Breast epithelium (tissue), 4 donors: ENCODE data around the gene ADORA1. TPM values are rescaled to one million over a fixed set of nuclear protein-coding genes. Genes with fewer than 3 reads are reported as not detected.

Experiments
- DNase-seq, 2 donors: peaks; one replicate each; pipeline ENCODE4 v3.0.0-alpha.2; 2019; ENCODE audit warnings: low spot score in 2 of 2
- H3K27ac ChIP-seq, 2 donors: fragments of 200-600 bp; sonication (generic) in 1 of 2; one replicate each; pipeline ENCODE4 v1.5.1; 2016 to 2019; ENCODE audit warnings: mild to moderate bottlenecking in 1 of 2
- H3K27me3 ChIP-seq, 2 donors: fragments of 200-600 bp; sonication (generic) in 1 of 2; one replicate each; pipeline versions ENCODE4 v1.5.1 to v1.6.0; 2017 to 2019; ENCODE audit warnings: control low read depth in 1 of 2, mild to moderate bottlenecking in 1 of 2
- H3K36me3 ChIP-seq: fragments of 200-600 bp; one replicate; pipeline ENCODE4 v1.5.1; 2019
- H3K4me1 ChIP-seq, 2 donors: fragments of 200-600 bp; sonication (generic); one replicate each; pipeline ENCODE4 v1.5.1; 2016 to 2019; ENCODE audit warnings: control low read depth in 1 of 2
- H3K4me3 ChIP-seq, 3 donors: fragments of 200-600 bp; sonication (generic); 1 replicate in 2 of 3; 2 replicates in 1 of 3; pipeline ENCODE4 v1.5.1; 2016 to 2019; ENCODE audit warnings: mild to moderate bottlenecking in 3 of 3, moderate library complexity in 2 of 3
- H3K9me3 ChIP-seq, 2 donors: fragments of 200-600 bp; sonication (generic) in 1 of 2; one replicate each; pipeline ENCODE4 v1.5.1; 2016 to 2019; ENCODE audit warnings: control low read depth in 1 of 2
- CTCF ChIP-seq, 3 donors: fragments of 450-650 bp; IDR thresholded peaks; one replicate each; pipeline ENCODE4 v1.5.1; 2016 to 2017; ENCODE audit warnings: antibody characterized with exemption in 3 of 3, mild to moderate bottlenecking in 3 of 3, moderate library complexity in 3 of 3
- POLR2A ChIP-seq: fragments of 450-650 bp; IDR thresholded peaks from one replicate; pipeline ENCODE4 v1.6.1; 2016; ENCODE audit warnings: antibody characterized with exemption, mild to moderate bottlenecking, moderate library complexity
- POLR2AphosphoS5 ChIP-seq, 3 donors: sonication (generic); formaldehyde crosslinking; IDR thresholded peaks; one replicate each; pipeline ENCODE4 v1.6.1; 2017; ENCODE audit warnings: antibody characterized with exemption in 3 of 3
- intact Hi-C: fragments of 100-400 bp; cut with DNase I; formaldehyde crosslinking; loops from one replicate; pipeline ENCODE4 v1.15.1; 2023; ENCODE audit warnings: low total_unique reads
- total RNA-seq, 3 donors: library from RNA; depleted of rRNA; stranded (reverse); fragments of >200 nt; gene quantifications; one replicate each; pipeline ENCODE4 v1.1.0, GENCODE V29; 2016

Gene ADORA1
- total RNA-seq, 3 donors from 2014 or later: 0.64 to 14.5 (median 5.2) TPM

GRCh38 chr1:203099805-203100515 lies 27.6 kb upstream of the ADORA1 start:
- intact Hi-C loops: no loop called here
- Histone ChIP-seq H3K27ac (no peak overlapping the region), H3K27me3 (no peaks in the 10 kb centered on the region), H3K36me3 (no peaks in the 10 kb centered on the region), H3K4me1 (no peaks in the 10 kb centered on the region), H3K9me3 (peaks cover 0 to 13% of the 10 kb centered on the region in 2 donors), H3K4me3 (no peak overlapping the region)
- no peak for DNase-seq
- TF ChIP-seq POLR2AphosphoS5 (IDR thresholded peaks at IDR 0.05) (no peak), CTCF (IDR thresholded peaks at IDR 0.05) (no peak), POLR2A (no peak)

- Histone ChIP-seq H3K27me3 (no peaks in the 10 kb centered on the region), H3K4me1 (no peaks in the 10 kb centered on the region), H3K9me3 (peaks cover 0 to 8% of the 10 kb centered on the region in 2 donors), H3K4me3 (no peak overlapping the region), H3K36me3 (no peaks in the 10 kb centered on the region), H3K27ac (no peak overlapping the region)
- no peak for TF ChIP-seq CTCF (IDR thresholded peaks at IDR 0.05)
- no peak for TF ChIP-seq POLR2A
- no peak for TF ChIP-seq POLR2AphosphoS5 (IDR thresholded peaks at IDR 0.05)
- intact Hi-C loops: no loop called here
- no peak for DNase-seq
These were observed 27.0 kb upstream of the ADORA1 start for GRCh38 chr1:203100516-203100869.

- no peaks in the 10 kb centered on the region for H3K36me3 ChIP-seq
- no peak for DNase-seq
- no peaks in the 10 kb centered on the region for H3K9me3 ChIP-seq
- TF ChIP-seq CTCF (IDR thresholded peaks at IDR 0.05): no peak
- TF ChIP-seq POLR2A: no peak
- TF ChIP-seq POLR2AphosphoS5 (IDR thresholded peaks at IDR 0.05): no peak
- intact Hi-C loops: no loop called here
- no peaks in the 10 kb centered on the region for H3K4me1 ChIP-seq
- H3K27me3 ChIP-seq: no peaks in the 10 kb centered on the region
- no peak overlapping the region for H3K27ac ChIP-seq
- no peak overlapping the region for H3K4me3 ChIP-seq
These were observed 25.5 kb upstream of the ADORA1 start for GRCh38 chr1:203101813-203102634.

GRCh38 chr1:203103216-203103615 lies 24.3 kb upstream of the ADORA1 start:
- no peak for TF ChIP-seq POLR2AphosphoS5 (IDR thresholded peaks at IDR 0.05)
- TF ChIP-seq CTCF (IDR thresholded peaks at IDR 0.05): no peak
- TF ChIP-seq POLR2A: no peak
- no peak overlapping the region for H3K27ac ChIP-seq
- no peaks in the 10 kb centered on the region for H3K9me3 ChIP-seq
- H3K4me3 ChIP-seq: no peak overlapping the region
- no peak for DNase-seq
- no peaks in the 10 kb centered on the region for H3K4me1 ChIP-seq
- no peaks in the 10 kb centered on the region for H3K36me3 ChIP-seq
- intact Hi-C loops: no loop called here
- H3K27me3 ChIP-seq: no peaks in the 10 kb centered on the region

GRCh38 chr1:203103829-203104495 lies 23.6 kb upstream of the ADORA1 start:
- no peak for TF ChIP-seq POLR2A
- no peak for TF ChIP-seq POLR2AphosphoS5 (IDR thresholded peaks at IDR 0.05)
- no peak for TF ChIP-seq CTCF (IDR thresholded peaks at IDR 0.05)
- intact Hi-C loops: no loop called here
- no peak for DNase-seq
- H3K4me3 ChIP-seq: no peak overlapping the region
- H3K4me1 ChIP-seq: no peaks in the 10 kb centered on the region
- no peak overlapping the region for H3K27ac ChIP-seq
- no peaks in the 10 kb centered on the region for H3K36me3 ChIP-seq
- H3K9me3 ChIP-seq: no peaks in the 10 kb centered on the region
- no peaks in the 10 kb centered on the region for H3K27me3 ChIP-seq
